HuH-7 (cell line): ENCODE measurements around the gene GRIK4.

Experiments
- DNase-seq: peaks from one replicate; pipeline ENCODE4 v3.0.0; 2011; ENCODE audit warnings: low spot score

The GRIK4 gene

GRCh38 chr11:120510406-120511115 is 987 bp upstream of the GRIK4 start:
- no peak for DNase-seq

- no peak for DNase-seq
Measured at GRCh38 chr11:120511820-120512738, 531 bp downstream of the GRIK4 start.

DNA sequence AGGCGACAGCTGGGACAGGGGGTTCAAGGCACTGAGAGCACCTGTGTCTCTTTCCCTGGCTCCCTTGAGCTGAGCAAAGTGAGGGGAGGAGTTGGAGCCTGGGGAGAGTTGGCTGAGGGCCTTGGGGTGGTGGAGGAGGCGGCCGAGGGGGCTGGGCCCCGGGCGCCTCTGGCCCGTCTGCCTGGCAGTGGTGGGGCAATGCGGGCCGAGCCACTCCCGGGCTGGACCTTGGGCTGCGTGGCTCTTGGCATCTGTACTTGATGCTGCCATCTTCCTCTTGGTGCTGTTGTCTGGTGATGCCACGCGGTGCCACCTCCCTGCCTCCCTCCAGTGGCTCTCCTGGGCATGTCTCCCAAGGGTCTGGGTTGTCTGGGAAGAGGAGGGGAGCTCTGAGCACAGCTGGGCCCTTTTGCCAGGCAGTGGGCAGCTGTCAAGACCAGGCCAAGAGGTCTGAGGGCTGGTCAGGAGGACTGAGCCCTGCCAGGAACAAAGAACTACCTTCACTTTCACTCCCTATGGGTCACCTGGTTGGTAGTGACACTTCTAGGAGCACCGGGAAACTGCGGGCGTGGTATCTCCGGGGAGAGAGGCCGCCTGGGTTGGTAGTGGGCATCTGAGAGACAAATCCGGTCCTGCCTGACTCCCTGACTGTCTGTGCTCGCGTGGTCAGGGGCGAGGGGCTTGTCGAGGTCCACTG is 1.3 kb downstream of the GRIK4 start:
- DNase-seq: no peak

- DNase-seq: no peak
Measured at GRCh38 chr11:120513436-120514315, 2.1 kb downstream of the GRIK4 start.

DNA sequence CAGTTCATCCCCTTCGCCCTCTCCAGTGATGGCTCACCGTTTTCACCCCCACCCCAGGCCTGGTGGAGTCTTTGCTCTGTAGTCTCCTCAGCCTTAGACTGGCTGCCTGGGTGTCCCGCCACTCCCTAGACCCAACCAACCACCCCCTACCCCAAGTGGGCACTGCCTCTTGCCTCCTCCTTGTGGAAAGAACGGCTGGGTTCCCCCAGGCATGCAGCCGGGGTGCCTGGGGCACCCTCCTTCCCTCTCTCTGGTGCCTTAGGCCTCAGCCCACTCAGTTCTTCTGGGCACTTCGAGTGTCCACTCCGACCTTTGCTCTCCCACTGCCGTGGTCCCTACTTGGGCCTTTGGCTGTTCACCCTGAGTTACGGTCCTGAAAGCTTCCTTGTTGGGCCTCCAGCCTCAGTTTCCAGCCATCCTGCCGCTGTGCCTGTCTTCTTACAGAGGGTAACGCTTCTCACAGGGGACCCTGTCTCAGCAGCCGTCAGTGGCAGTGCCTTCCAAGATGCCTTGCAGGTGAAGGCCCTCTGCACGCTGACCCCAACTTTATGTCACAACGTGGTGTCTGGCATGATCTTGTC is 3.1 kb downstream of the GRIK4 start:
- DNase-seq: no peak

GRCh38 chr11:120515186-120515723 is 3.7 kb downstream of the GRIK4 start:
- no peak for DNase-seq

DNA sequence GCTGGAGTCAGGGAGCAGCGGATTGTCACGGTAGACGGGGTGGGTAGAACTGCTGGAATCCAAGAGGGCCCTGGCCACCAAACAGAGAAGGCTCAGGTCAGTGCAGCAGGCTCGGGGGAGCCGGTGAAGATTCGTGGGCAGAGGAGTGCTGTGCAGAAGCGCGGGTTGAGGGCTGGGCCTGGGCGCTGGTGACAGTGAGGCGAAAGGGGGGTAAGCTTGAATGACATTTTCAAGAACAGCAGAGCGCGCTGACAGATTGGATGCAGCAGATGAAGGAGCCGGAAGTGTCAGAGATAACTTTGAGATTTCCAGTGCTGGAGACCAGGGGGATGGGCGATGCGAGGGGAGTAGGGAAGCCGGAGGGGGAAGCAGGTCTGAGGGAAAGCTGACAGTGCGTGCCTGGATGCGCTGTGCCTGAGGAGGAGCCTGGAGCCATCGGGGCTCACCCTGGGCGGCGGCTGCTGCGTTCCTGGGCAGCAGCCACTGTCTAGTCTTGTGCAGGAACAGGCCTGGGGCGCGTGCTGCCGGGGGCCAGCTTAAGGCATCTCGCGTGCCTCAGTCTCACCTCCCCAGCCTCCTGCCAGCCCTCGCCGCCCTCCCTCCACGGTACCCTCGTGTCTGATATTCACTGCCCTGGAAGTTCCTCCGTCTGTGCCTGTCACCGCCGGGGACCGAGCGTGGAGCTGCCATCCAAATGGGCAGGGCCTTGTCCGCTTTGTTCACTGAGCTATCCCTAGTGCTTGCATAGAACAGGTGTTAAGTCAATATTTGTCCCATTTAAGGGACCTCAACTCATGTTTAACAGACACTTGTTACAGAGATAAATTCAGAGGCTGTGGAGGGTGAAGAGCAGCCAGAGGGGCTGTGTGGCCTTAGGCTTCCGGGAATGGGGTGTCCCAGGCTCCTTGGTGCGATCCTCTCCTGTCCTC is 5.2 kb downstream of the GRIK4 start:
- no peak for DNase-seq

DNA sequence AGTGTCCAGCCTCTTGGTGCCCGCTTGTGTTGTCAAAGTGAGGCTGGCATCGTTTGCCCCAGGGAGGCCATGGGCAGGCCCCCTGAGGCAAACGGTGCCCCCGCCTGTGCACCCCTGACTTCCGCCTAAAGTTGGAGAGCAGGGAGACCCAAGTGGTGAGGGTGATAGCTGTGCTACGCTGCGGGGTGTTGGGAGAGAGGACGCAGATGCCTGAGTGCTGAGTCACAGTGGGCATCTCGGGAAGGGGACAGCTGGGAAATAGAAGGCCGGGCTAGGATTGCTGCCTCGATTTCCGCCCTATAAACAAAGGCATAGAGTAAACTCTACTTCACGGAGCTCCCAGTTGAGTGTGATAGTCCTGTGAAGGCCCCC is 5.8 kb downstream of the GRIK4 start:
- no peak for DNase-seq

- DNase-seq: no peak
Measured at GRCh38 chr11:120517801-120518291, 6.3 kb downstream of the GRIK4 start.

DNA sequence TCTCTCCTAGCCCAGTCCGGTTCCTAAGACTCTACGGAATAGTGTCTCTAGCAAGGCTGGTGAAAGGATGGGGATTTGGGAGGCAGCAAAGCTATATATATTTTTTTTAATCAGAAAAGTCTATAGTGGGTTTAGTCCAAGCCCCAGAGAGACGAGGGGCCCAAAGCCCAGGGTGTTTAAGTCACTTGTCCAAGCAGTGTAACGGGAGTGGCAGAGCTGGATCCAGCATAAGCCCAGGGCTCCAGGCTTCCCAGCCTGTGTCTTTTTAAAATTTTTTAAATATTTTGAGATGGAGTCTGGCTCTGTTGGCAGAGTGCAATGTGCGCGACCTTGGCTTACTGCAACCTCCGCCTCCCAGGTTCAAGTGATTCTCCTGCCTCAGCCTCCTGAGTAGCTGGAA is 6.8 kb downstream of the GRIK4 start:
- no peak for DNase-seq

GRCh38 chr11:120519474-120519873 is 7.9 kb downstream of the GRIK4 start:
- DNase-seq: no peak

DNA sequence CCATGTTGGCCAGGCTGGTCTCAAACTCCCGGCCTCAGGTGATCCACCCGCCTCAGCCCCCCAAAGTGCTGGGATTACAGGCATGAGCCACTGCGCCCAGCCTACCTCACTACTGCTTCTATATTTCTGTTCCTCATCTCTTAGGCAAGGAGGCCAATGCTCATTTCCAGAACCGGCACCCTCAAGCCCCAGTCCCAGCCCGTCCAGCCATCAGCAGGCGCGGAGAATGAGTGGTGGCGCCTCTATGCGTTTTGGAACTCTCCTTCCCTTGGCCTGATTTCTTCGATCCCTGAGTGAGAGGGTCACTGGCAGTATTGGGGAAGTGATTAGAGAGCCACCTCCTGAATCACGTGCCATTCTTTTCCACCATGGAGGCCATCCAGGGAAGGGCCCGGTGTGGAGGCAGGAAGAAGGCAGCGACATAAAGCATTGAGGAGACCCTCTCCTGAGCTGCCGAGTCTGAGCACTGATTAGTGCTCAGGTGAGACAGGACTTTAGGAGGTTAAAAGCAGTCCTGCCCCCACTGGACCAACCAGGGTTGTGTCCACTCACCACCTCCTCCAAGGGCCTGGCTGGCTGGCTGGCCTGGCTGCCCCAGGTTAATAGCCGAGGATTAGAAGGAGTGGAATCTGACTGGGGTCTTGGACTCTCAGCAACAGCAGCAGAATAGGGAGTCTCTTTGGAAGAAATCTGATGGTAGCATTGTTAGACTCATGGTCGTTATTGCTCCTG is 8.7 kb downstream of the GRIK4 start:
- no peak for DNase-seq

GRCh38 chr11:120521176-120521575 is 9.6 kb downstream of the GRIK4 start:
- DNase-seq: no peak

- DNase-seq: no peak
Measured at GRCh38 chr11:120522021-120522420, 10.5 kb downstream of the GRIK4 start.

- DNase-seq: no peak
Measured at GRCh38 chr11:120522736-120523135, 11.2 kb downstream of the GRIK4 start.

- no peak for DNase-seq
Measured at GRCh38 chr11:120523196-120523595, 11.6 kb downstream of the GRIK4 start.

GRCh38 chr11:120524536-120525085 is 13.1 kb downstream of the GRIK4 start:
- DNase-seq: no peak

DNA sequence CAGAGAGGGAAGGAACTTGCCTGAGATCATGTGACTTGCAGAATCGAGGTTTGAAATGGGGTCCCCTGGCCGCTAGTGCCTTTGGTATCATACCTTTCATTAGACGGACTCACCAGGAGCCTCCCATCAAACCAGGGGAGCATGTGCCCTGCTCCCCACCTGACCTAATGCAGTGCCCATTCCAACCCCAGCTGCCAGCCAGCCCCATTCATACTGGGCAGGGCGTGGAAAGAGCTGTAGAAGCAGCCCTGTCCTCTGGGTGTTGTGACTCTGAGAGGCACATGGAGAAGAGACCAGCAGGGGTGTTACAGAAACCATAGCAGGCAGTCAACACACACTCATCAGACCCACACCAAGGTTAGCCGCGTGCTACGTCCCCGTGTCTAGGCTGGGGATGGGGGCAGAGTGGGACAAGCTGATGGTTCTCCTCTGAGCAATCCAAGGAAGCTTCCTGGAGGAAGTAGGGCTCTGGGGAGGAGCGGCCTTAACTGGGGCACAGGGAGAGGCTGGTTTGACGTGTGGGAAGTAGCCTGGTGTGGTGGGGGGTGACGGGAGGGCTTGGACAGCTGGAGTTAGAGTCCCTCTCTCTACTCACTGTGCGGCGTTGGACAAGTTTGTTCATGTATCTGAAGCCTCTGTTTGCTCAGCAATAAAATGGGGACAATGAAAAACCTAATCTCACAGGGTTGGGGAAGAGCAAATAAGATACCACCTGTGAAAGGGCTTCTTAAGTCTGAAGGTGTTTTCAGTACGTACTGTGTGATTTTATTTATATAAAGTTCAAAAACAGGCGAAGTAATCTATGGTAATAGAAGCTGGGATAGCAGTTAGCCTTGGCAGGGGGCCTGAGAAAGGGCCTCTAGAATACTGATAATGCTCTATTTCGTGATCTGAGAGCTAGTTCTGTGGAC is 14.0 kb downstream of the GRIK4 start:
- no peak for DNase-seq
